Prostate gland (tissue), 2 donors: ENCODE data around the gene AVPR2. TPM values are rescaled to one million over a fixed set of nuclear protein-coding genes. Genes with fewer than 3 reads are reported as not detected.

ENCODE experiments used
- DNase-seq: peaks from one replicate; pipeline ENCODE4 v3.0.0-alpha.2; 2019; ENCODE audit warnings: low spot score
- H3K27ac ChIP-seq, 2 donors: fragments of 200-600 bp; sonication (generic); 2 replicates each; pipeline ENCODE4 v1.5.1; 2017 to 2019
- H3K27me3 ChIP-seq: fragments of 200-600 bp; sonication (generic); replicated peaks from 2 replicates; pipeline ENCODE4 v1.5.1; 2019; ENCODE audit not compliant: insufficient read depth
- H3K36me3 ChIP-seq, 2 donors: fragments of 200-600 bp; sonication (generic); 1 replicate in 1 of 2; 2 replicates in 1 of 2; pipeline versions ENCODE4 v1.5.1 to v1.8.1; 2017 to 2019
- H3K4me1 ChIP-seq: fragments of 200-600 bp; sonication (generic); replicated peaks from 2 replicates; pipeline ENCODE4 v1.5.1; 2019
- H3K4me3 ChIP-seq, 2 donors: fragments of 200-600 bp; sonication (generic); 2 replicates each; pipeline ENCODE4 v1.5.1; 2017 to 2019
- H3K9me3 ChIP-seq: fragments of 200-600 bp; sonication (generic); 2 replicates; pipeline ENCODE4 v1.5.1; 2017
- POLR2A ChIP-seq: fragments of 450-650 bp; IDR thresholded peaks from one replicate; pipeline ENCODE4 v1.6.1; 2016; ENCODE audit warnings: antibody characterized with exemption, mild to moderate bottlenecking
- POLR2AphosphoS5 ChIP-seq: sonication (generic); formaldehyde crosslinking; IDR thresholded peaks from one replicate; pipeline ENCODE4 v1.6.1; 2017; ENCODE audit warnings: antibody characterized with exemption
- WGBS: methylation state at CpG from one replicate; pipeline ENCODE4 v1.1.5; 2018; 5-methylcytosine and 5-hydroxymethylcytosine counted together
- intact Hi-C: fragments of 100-400 bp; cut with DNase I; formaldehyde crosslinking; loops from one replicate; pipeline ENCODE4 v1.14.2; 2022
- total RNA-seq, 2 donors: library from RNA; depleted of rRNA; stranded (reverse); fragments of >200 nt; gene quantifications; one replicate each; pipeline ENCODE4 v1.1.0, GENCODE V29; 2016
- TF ChIP-seq, protein P1 (sequence below), 4 experiments: fragments of 200-600 bp in 2 of 4; fragments of 450-650 bp in 2 of 4; sonication (generic) in 2 of 4; IDR thresholded peaks; 1 replicate in 3 of 4; 2 replicates in 1 of 4; pipeline ENCODE4 v1.5.1; 2016 to 2019; ENCODE audit warnings: antibody characterized with exemption in 4 of 4, mild to moderate bottlenecking in 2 of 4, moderate library complexity in 2 of 4

AVPR2 gene
- total RNA-seq, 2 donors from 2014 or later = 0.41 to 2.5 TPM

DNA sequence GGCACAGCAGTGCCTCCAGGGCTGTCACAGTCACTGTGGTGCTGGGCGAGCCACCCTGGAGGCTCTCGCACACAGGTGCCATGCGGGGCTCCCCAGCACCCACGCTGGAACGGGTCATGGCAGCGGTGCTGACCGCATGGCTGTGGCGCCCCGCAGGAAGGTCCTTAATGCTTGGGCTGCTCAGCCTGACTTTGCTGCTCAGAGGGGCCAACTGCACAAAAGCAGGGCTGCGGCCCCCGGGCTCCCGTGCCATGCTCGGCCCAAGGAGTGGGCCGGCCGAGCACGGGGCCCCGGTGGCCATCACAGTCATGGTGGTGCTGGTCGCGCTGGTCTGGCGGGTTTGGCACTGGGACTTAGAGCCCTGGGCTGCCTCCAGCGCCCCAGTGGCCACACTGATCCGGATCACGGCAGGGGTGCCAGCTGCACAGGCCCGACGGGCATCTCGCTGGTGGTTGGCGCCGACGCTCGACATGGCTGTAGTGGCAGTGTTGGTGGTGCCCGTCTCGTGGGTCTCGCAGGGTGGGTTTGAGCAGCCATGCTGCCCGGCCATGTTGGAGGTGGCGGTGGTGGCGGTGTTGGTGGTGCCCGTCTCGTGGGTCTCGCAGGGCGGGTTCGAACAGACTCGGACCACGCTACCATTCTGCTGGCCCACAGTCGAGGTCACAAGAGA is 50.2 kb downstream of the AVPR2 start:
- no peaks in the 10 kb centered on the region for H3K36me3 ChIP-seq
- intact Hi-C loops = no loop called here
- WGBS = 91% methylated on average over 33 of the region's 44 CpGs

DNA sequence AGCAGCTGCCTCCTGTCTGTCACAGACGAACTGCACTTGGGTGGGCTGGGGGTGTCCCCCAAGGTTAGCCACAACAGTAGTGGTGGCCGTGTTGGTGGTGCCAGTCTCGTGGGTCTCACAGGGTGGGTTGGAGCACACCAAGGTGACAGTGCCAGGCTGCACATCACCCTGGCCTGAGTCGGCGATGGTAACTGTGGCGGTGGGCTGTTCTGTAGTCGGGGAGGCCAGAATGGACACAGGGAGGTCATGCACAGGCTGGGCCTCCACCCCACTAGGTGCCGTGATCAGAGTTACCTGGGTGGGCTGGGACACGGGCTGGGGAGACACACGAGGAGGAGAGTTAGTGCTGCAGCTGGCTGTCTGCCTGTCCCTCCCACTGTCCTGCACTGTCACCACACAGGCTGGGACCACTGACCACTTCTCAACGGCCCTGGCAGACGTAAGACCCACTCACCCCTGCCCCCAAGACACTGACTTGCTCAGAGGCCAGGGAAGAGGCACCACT is 50.8 kb downstream of the AVPR2 start:
- Histone ChIP-seq H3K36me3 (no peaks in the 10 kb centered on the region), H3K27me3 (no peaks in the 10 kb centered on the region), H3K4me1 (no peaks in the 10 kb centered on the region), H3K9me3 (no peaks in the 10 kb centered on the region), H3K4me3 (no peak overlapping the region), H3K27ac (no peak overlapping the region)
- DNase-seq = no peak
- TF ChIP-seq POLR2A (no peak), POLR2AphosphoS5 (no peak)
- TF ChIP-seq, protein P1, sequence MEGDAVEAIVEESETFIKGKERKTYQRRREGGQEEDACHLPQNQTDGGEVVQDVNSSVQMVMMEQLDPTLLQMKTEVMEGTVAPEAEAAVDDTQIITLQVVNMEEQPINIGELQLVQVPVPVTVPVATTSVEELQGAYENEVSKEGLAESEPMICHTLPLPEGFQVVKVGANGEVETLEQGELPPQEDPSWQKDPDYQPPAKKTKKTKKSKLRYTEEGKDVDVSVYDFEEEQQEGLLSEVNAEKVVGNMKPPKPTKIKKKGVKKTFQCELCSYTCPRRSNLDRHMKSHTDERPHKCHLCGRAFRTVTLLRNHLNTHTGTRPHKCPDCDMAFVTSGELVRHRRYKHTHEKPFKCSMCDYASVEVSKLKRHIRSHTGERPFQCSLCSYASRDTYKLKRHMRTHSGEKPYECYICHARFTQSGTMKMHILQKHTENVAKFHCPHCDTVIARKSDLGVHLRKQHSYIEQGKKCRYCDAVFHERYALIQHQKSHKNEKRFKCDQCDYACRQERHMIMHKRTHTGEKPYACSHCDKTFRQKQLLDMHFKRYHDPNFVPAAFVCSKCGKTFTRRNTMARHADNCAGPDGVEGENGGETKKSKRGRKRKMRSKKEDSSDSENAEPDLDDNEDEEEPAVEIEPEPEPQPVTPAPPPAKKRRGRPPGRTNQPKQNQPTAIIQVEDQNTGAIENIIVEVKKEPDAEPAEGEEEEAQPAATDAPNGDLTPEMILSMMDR (IDR thresholded peaks at IDR 0.05) = no peak
- intact Hi-C loops = no loop called here
- WGBS = 58% methylated on average over 2 of the region's 12 CpGs

More for the DNA sequence above, 50.2 kb downstream of the AVPR2 start:
- no peak for DNase-seq
- TF ChIP-seq POLR2AphosphoS5 = no peak
- no peak for TF ChIP-seq POLR2A
- TF ChIP-seq, protein P1 (IDR thresholded peaks at IDR 0.05) = no peak
- Histone ChIP-seq H3K27me3 (no peaks in the 10 kb centered on the region), H3K27ac (no peak overlapping the region), H3K9me3 (no peaks in the 10 kb centered on the region), H3K4me3 (no peak overlapping the region), H3K4me1 (no peaks in the 10 kb centered on the region)

DNA sequence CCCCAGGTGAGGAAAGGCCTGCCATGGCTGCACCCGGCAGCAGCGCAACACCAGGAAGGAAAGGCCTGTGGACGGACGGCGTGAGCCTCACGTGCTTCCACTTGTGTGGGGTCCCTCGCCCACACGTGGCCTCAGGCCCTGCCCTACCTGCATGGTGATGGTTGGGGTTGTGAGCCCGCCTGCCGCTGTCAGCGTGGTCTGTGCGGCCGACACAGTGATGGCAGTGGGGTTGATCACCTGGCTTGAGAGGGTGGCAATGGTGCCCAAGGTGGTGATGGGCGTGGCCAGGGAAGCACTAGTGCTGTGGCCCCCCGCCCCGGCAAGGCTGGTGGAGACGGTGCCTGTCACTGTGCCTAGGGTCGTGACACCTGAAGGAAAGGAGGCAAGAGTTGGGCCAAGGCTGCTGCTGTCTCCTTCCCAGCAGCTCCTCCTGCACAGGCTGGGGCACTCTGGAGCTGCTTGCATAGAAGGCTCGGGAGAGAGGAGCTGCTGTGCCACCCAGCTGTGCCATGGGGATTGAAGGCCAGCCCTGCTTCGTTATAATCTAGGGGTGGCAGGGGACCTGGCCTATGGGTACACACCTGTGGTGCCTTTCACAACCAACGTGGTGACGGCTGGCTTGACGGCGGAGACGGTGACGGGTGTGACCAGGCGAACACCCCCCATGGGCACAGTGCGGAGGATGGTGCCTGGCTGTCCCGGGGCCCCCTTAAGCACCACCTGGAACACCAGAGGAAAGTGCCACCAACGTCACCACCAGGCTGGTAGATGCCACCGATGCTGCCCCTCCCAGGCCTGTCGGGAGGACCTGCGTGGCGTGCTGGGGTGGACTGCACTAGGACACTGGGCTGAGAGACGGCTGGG is 51.8 kb downstream of the AVPR2 start:
- Histone ChIP-seq H3K27ac (no peak overlapping the region), H3K4me3 (no peak overlapping the region), H3K36me3 (no peaks in the 10 kb centered on the region), H3K4me1 (no peaks in the 10 kb centered on the region), H3K27me3 (no peaks in the 10 kb centered on the region), H3K9me3 (no peaks in the 10 kb centered on the region)
- DNase-seq = no peak
- no peak for TF ChIP-seq POLR2A
- TF ChIP-seq, protein P1 (IDR thresholded peaks at IDR 0.05) = no peak
- no peak for TF ChIP-seq POLR2AphosphoS5
- intact Hi-C loops = no loop called here
- 78% methylated on average over 10 of the region's 35 CpGs for WGBS

Other genes with a start within 250 kb of the AVPR2 start
- 10 to 100 TPM in 1 of 2 donors, 1 to 10 TPM in 1; 8.5 to 50.6 TPM for gene PNCK, start 230.9 kb upstream of the AVPR2 start, total RNA-seq
- gene SLC6A8, start 216.7 kb upstream of the AVPR2 start, total RNA-seq = 10 to 100 TPM; 25.4 to 95.4 TPM
- 100 to 1,000 TPM; 144 to 244 TPM for gene BCAP31, start 180.3 kb upstream of the AVPR2 start, total RNA-seq
- gene ABCD1, start 179.8 kb upstream of the AVPR2 start, total RNA-seq = 10 to 100 TPM in 1 of 2 donors, 1 to 10 TPM in 1; 9.7 to 97.8 TPM
- gene PLXNB3, start 140.4 kb upstream of the AVPR2 start, total RNA-seq = 10 to 100 TPM; 20.9 to 52.7 TPM
- gene SRPK3, start 123.6 kb upstream of the AVPR2 start, total RNA-seq = 1 to 10 TPM; 1.4 to 2.7 TPM
- 100 to 1,000 TPM; 106 to 122 TPM for gene IDH3G, start 110.3 kb upstream of the AVPR2 start, total RNA-seq
- 100 to 1,000 TPM; 288 to 623 TPM for gene SSR4, start 110.0 kb upstream of the AVPR2 start, total RNA-seq
- gene PDZD4, start 74.1 kb upstream of the AVPR2 start, total RNA-seq = 10 to 100 TPM in 1 of 2 donors, 1 to 10 TPM in 1; 7.2 to 16.8 TPM
- gene L1CAM, start 18.5 kb upstream of the AVPR2 start, total RNA-seq = 10 to 100 TPM in 1 of 2 donors, under 1 TPM in 1; 0.73 to 18.0 TPM
- gene ARHGAP4, start 21.6 kb downstream of the AVPR2 start, total RNA-seq = 10 to 100 TPM; 11.9 to 41.1 TPM
- 10 to 100 TPM; 47.5 to 64.9 TPM for gene NAA10, start 30.4 kb downstream of the AVPR2 start, total RNA-seq
- gene RENBP, start 40.0 kb downstream of the AVPR2 start, total RNA-seq = 1 to 10 TPM; 2.4 to 4.4 TPM
- 100 to 1,000 TPM in 1 of 2 donors, 10 to 100 TPM in 1; 67.7 to 115 TPM for gene HCFC1, start 67.1 kb downstream of the AVPR2 start, total RNA-seq
- gene TMEM187, start 68.1 kb downstream of the AVPR2 start, total RNA-seq = 10 to 100 TPM; 16.9 to 18.2 TPM
- gene IRAK1, start 115.2 kb downstream of the AVPR2 start, total RNA-seq = 100 to 1,000 TPM; 113 to 122 TPM
- 10 to 100 TPM; 54.4 to 85.2 TPM for gene MECP2, start 193.0 kb downstream of the AVPR2 start, total RNA-seq
- not detected for gene OPN1LW, start 239.6 kb downstream of the AVPR2 start, total RNA-seq